CD4-positive, alpha-beta T cell treated with Interleukin-15 for 1 hour (primary cell): ENCODE measurements around the gene MYH6.
"Not testable (repeated sequence)": the region's sequence is repeated elsewhere in the genome, so short reads cannot be mapped to it uniquely, and the experiment has no call there.

Source experiments
- DNase-seq: peaks from one replicate; pipeline ENCODE4 v3.0.0-alpha.2; 2020

Gene MYH6

GRCh38 chr14:23389396-23389795 lies 18.7 kb downstream of the MYH6 start:
- DNase-seq: no peak

- no peak for DNase-seq
These were observed 19.1 kb downstream of the MYH6 start for GRCh38 chr14:23388996-23389395.

- DNase-seq: no peak
These were observed 19.9 kb downstream of the MYH6 start for GRCh38 chr14:23387916-23388882.

GRCh38 chr14:23386999-23387398 lies 21.1 kb downstream of the MYH6 start:
- no peak for DNase-seq

- DNase-seq: not testable (repeated sequence)
These were observed 21.8 kb downstream of the MYH6 start for GRCh38 chr14:23386266-23386657.

- DNase-seq: no peak
These were observed 22.3 kb downstream of the MYH6 start for GRCh38 chr14:23385642-23386265.

- no peak for DNase-seq
These were observed 22.8 kb downstream of the MYH6 start for GRCh38 chr14:23385244-23385641.

GRCh38 chr14:23384364-23385080 lies 23.6 kb downstream of the MYH6 start:
- DNase-seq: no peak

GRCh38 chr14:23382731-23383440 lies 25.2 kb downstream of the MYH6 start:
- DNase-seq: no peak

- DNase-seq: no peak
These were observed 25.8 kb downstream of the MYH6 start for GRCh38 chr14:23382276-23382675.

GRCh38 chr14:23381871-23382270 lies 26.2 kb downstream of the MYH6 start:
- no peak for DNase-seq

GRCh38 chr14:23380976-23381375 lies 27.1 kb downstream of the MYH6 start:
- DNase-seq: no peak

- DNase-seq: no peak
These were observed 27.7 kb downstream of the MYH6 start for GRCh38 chr14:23380197-23380914.

GRCh38 chr14:23379366-23380196 lies 28.5 kb downstream of the MYH6 start:
- peak; percentile 62 for DNase-seq

GRCh38 chr14:23378612-23379220 lies 29.4 kb downstream of the MYH6 start:
- DNase-seq: no peak

GRCh38 chr14:23377573-23378563 lies 30.2 kb downstream of the MYH6 start:
- no peak for DNase-seq

GRCh38 chr14:23377198-23377550 lies 30.9 kb downstream of the MYH6 start:
- DNase-seq: no peak

- no peak for DNase-seq
These were observed 31.4 kb downstream of the MYH6 start, which contains the start of gene CMTM5 for GRCh38 chr14:23376482-23377197. Gene CMTM5 (plus strand): TSS chr14:23377046. CDS start chr14:23377252, 206 bp downstream.
